Hepatocyte (in vitro differentiated cells): Measurements from ENCODE around the gene PRDM5. TPM values are rescaled to one million over a fixed set of nuclear protein-coding genes. Genes with fewer than 3 reads are reported as not detected.

ENCODE experiments used
- DNase-seq: peaks from one replicate; pipeline ENCODE4 v3.0.0-alpha.2; 2016; ENCODE audit warnings: low spot score
- H2AFZ ChIP-seq: fragments of 200-600 bp; sonication (generic); 2 replicates; pipeline ENCODE4 v1.6.0; 2016; ENCODE audit warnings: antibody characterized with exemption, mild to moderate bottlenecking
- H3K27ac ChIP-seq: fragments of 200-600 bp; sonication (generic); 2 replicates; pipeline ENCODE4 v1.5.1; 2016; ENCODE audit warnings: mild to moderate bottlenecking
- H3K27me3 ChIP-seq: fragments of 200-600 bp; sonication (generic); 2 replicates; pipeline ENCODE4 v1.6.1; 2016
- H3K36me3 ChIP-seq: fragments of 200-600 bp; sonication (generic); replicated peaks from 2 replicates; pipeline ENCODE4 v1.5.1; 2016; ENCODE audit warnings: low read depth; ENCODE audit not compliant: insufficient read depth
- H3K4me1 ChIP-seq: fragments of 200-600 bp; sonication (generic); 2 replicates; pipeline ENCODE4 v1.5.1; 2016; ENCODE audit warnings: mild to moderate bottlenecking, moderate library complexity; ENCODE audit not compliant: insufficient read depth
- H3K4me2 ChIP-seq: fragments of 200-600 bp; sonication (generic); 2 replicates; pipeline ENCODE4 v1.6.0; 2016
- H3K4me3 ChIP-seq: fragments of 200-600 bp; sonication (generic); 2 replicates; pipeline ENCODE4 v1.5.1; 2016; ENCODE audit warnings: mild to moderate bottlenecking
- H3K79me2 ChIP-seq: fragments of 200-600 bp; sonication (generic); 2 replicates; pipeline ENCODE4 v1.6.0; 2017; ENCODE audit warnings: mild to moderate bottlenecking
- H3K9me2 ChIP-seq: fragments of 200-600 bp; sonication (generic); replicated peaks from 2 replicates; pipeline ENCODE4 v1.6.0; 2017; ENCODE audit warnings: mild to moderate bottlenecking; ENCODE audit not compliant: insufficient read depth
- H3K9me3 ChIP-seq: fragments of 200-600 bp; sonication (generic); 2 replicates; pipeline ENCODE4 v1.5.1; 2016; ENCODE audit warnings: low read depth, mild to moderate bottlenecking
- H4K20me1 ChIP-seq: fragments of 200-600 bp; sonication (generic); 2 replicates; pipeline ENCODE4 v1.6.0; 2016; ENCODE audit warnings: mild to moderate bottlenecking; ENCODE audit not compliant: insufficient read depth, poor library complexity, severe bottlenecking
- CTCF ChIP-seq: fragments of 200-600 bp; sonication (generic); IDR thresholded peaks from 2 replicates; pipeline ENCODE4 v1.5.1; 2016; ENCODE audit warnings: antibody characterized with exemption, mild to moderate bottlenecking; ENCODE audit not compliant: poor library complexity
- EZH2 ChIP-seq: fragments of 200-600 bp; sonication (generic); IDR thresholded peaks from 2 replicates; pipeline ENCODE4 v1.6.1; 2016; ENCODE audit warnings: antibody characterized with exemption, mild to moderate bottlenecking, borderline replicate concordance
- EZH2phosphoT487 ChIP-seq: fragments of 200-600 bp; sonication (generic); IDR thresholded peaks from one replicate; pipeline ENCODE4 v1.6.1; 2018; ENCODE audit warnings: antibody characterized with exemption, mild to moderate bottlenecking, low read depth, moderate library complexity; ENCODE audit not compliant: unreplicated experiment, severe bottlenecking
- WGBS: methylation state at CpG from one replicate; pipeline ENCODE4 v1.1.6; 2016; ENCODE audit warnings: low lambda C conversion rate; ENCODE audit errors: missing lambda C conversion rate; 5-methylcytosine and 5-hydroxymethylcytosine counted together
- polyA plus RNA-seq: library from polyadenylated mRNA; unstranded; fragments of >200 nt; fragmentation: Nextera tagmentation; extraction: Ambion mirVana; gene quantifications from 2 replicates; pipeline ENCODE4 v1.2.1, GENCODE V29; 2016
- total RNA-seq: library from RNA; depleted of rRNA; stranded (reverse); fragments of >200 nt; gene quantifications from 2 replicates; pipeline ENCODE4 v1.2.3, GENCODE V29; 2014

PRDM5 gene
- total and polyA plus RNA-seq, 2 experiments from 2014 or later = 4.2 to 21.2 TPM

- Histone ChIP-seq H3K4me1 (no peaks in the 10 kb centered on the region), H3K79me2 (no peaks in the 10 kb centered on the region), H3K9me3 (no peaks in the 10 kb centered on the region), H3K27me3 (no peaks in the 10 kb centered on the region), H4K20me1 (no peaks in the 10 kb centered on the region), H3K9me2 (no peaks in the 10 kb centered on the region), H3K4me3 (no peak overlapping the region), H3K27ac (no peak overlapping the region), H3K4me2 (no peak overlapping the region), H3K36me3 (no peaks in the 10 kb centered on the region), H2AFZ (no peak overlapping the region)
- TF ChIP-seq CTCF = peak; percentile 73
- TF ChIP-seq EZH2 = no peak
- no peak for TF ChIP-seq EZH2phosphoT487
- WGBS = 44% methylated on average over 5 of the region's 5 CpGs
- DNase-seq = peak; percentile 45
These were observed 203.5 kb downstream of the PRDM5 start for GRCh38 chr4:120718979-120719566.

- DNase-seq = no peak
- no peak overlapping the region for H3K27ac ChIP-seq
- H3K79me2 ChIP-seq = no peaks in the 10 kb centered on the region
- no peaks in the 10 kb centered on the region for H3K9me3 ChIP-seq
- no peaks in the 10 kb centered on the region for H3K27me3 ChIP-seq
- H3K4me1 ChIP-seq = no peaks in the 10 kb centered on the region
- H4K20me1 ChIP-seq = no peaks in the 10 kb centered on the region
- TF ChIP-seq EZH2phosphoT487 (no peak), EZH2 (no peak)
- WGBS = 75% methylated on average over 1 of the region's 1 CpG
- no peaks in the 10 kb centered on the region for H3K9me2 ChIP-seq
- H3K4me3 ChIP-seq = no peak overlapping the region
- no peak overlapping the region for H2AFZ ChIP-seq
- no peaks in the 10 kb centered on the region for H3K36me3 ChIP-seq
- H3K4me2 ChIP-seq = no peak overlapping the region
These were observed 206.2 kb downstream of the PRDM5 start for GRCh38 chr4:120716346-120716745.

GRCh38 chr4:120714417-120715010 lies 208.0 kb downstream of the PRDM5 start:
- H2AFZ ChIP-seq = no peak overlapping the region
- no peaks in the 10 kb centered on the region for H3K4me1 ChIP-seq
- H3K79me2 ChIP-seq = no peaks in the 10 kb centered on the region
- H3K36me3 ChIP-seq = no peaks in the 10 kb centered on the region
- no peaks in the 10 kb centered on the region for H3K9me2 ChIP-seq
- no peak for TF ChIP-seq EZH2phosphoT487
- no peak for TF ChIP-seq EZH2
- TF ChIP-seq CTCF = no peak
- no peaks in the 10 kb centered on the region for H3K27me3 ChIP-seq
- no peak overlapping the region for H3K4me2 ChIP-seq
- no peak overlapping the region for H3K4me3 ChIP-seq
- H3K9me3 ChIP-seq = no peaks in the 10 kb centered on the region
- WGBS = 45% methylated on average over 4 of the region's 4 CpGs
- H4K20me1 ChIP-seq = no peaks in the 10 kb centered on the region
- no peak for DNase-seq
- H3K27ac ChIP-seq = no peak overlapping the region

GRCh38 chr4:120709991-120710390 lies 212.5 kb downstream of the PRDM5 start:
- no peak overlapping the region for H3K4me3 ChIP-seq
- H2AFZ ChIP-seq = no peak overlapping the region
- H3K9me3 ChIP-seq = no peaks in the 10 kb centered on the region
- no peak for TF ChIP-seq CTCF
- DNase-seq = no peak
- H3K4me2 ChIP-seq = no peak overlapping the region
- WGBS = 84% methylated on average over 3 of the region's 3 CpGs
- H3K79me2 ChIP-seq = no peaks in the 10 kb centered on the region
- H3K27me3 ChIP-seq = no peaks in the 10 kb centered on the region
- no peaks in the 10 kb centered on the region for H3K4me1 ChIP-seq
- no peaks in the 10 kb centered on the region for H3K9me2 ChIP-seq
- H3K36me3 ChIP-seq = no peaks in the 10 kb centered on the region
- H3K27ac ChIP-seq = no peak overlapping the region
- H4K20me1 ChIP-seq = no peaks in the 10 kb centered on the region
